HEK293T (cell line): ENCODE data around the gene OR52A1.

Experiments used
- CTCF ChIA-PET: fragments of 350-600 bp; formaldehyde crosslinking; extraction: SDS; loops from one replicate; lab custom pipeline; 2021; ENCODE audit warnings: antibody characterized with exemption, inconsistent platforms; lab: Yijun Ruan, JAX
- POLR2A ChIA-PET: fragments of 350-600 bp; formaldehyde crosslinking; extraction: SDS; loops from one replicate; lab custom pipeline; 2020; ENCODE audit warnings: antibody characterized with exemption, inconsistent platforms; lab: Yijun Ruan, JAX
- DNase-seq: peaks from one replicate; pipeline ENCODE4 v3.0.0; 2012; ENCODE audit warnings: mixed read lengths; ENCODE audit errors: extremely low spot score
- ARNT ChIP-seq: fragments of 450-650 bp; IDR thresholded peaks from 2 replicates; pipeline ENCODE4 v1.6.1; 2017; ENCODE audit warnings: mild to moderate bottlenecking
- BHLHE40 ChIP-seq: fragments of 450-650 bp; IDR thresholded peaks from 2 replicates; pipeline ENCODE4 v1.6.1; 2016; ENCODE audit warnings: mild to moderate bottlenecking, moderate library complexity, borderline replicate concordance
- CTBP1 ChIP-seq: fragments of 450-650 bp; IDR thresholded peaks from 2 replicates; pipeline ENCODE4 v1.6.1; 2016; ENCODE audit warnings: borderline replicate concordance
- ELF4 ChIP-seq: fragments of 450-650 bp; IDR thresholded peaks from 2 replicates; pipeline ENCODE4 v1.6.1; 2017; ENCODE audit warnings: antibody characterized with exemption
- FOXA1 ChIP-seq: fragments of 450-650 bp; IDR thresholded peaks from 2 replicates; pipeline ENCODE4 v1.6.1; 2016; ENCODE audit warnings: mild to moderate bottlenecking
- FOXK2 ChIP-seq: fragments of 450-650 bp; IDR thresholded peaks from 2 replicates; pipeline ENCODE4 v1.6.1; 2016; ENCODE audit warnings: mild to moderate bottlenecking
- FOXM1 ChIP-seq: fragments of 450-650 bp; IDR thresholded peaks from 2 replicates; pipeline ENCODE4 v1.6.1; 2017; ENCODE audit warnings: mild to moderate bottlenecking, borderline replicate concordance
- HDGF ChIP-seq: fragments of 450-650 bp; IDR thresholded peaks from 2 replicates; pipeline ENCODE4 v1.6.1; 2017; ENCODE audit warnings: antibody characterized with exemption, borderline replicate concordance
- L3MBTL2 ChIP-seq: fragments of 450-650 bp; conservative IDR thresholded peaks from 2 replicates; pipeline ENCODE4 v1.6.1; 2016; ENCODE audit warnings: mild to moderate bottlenecking
- LEF1 ChIP-seq: fragments of 450-650 bp; IDR thresholded peaks from 2 replicates; pipeline ENCODE4 v1.6.1; 2017; ENCODE audit warnings: mild to moderate bottlenecking, borderline replicate concordance
- NFRKB ChIP-seq: fragments of 450-650 bp; IDR thresholded peaks from 2 replicates; pipeline ENCODE4 v1.6.1; 2016; ENCODE audit warnings: mild to moderate bottlenecking, moderate library complexity
- SP1 ChIP-seq: fragments of 450-650 bp; IDR thresholded peaks from 2 replicates; pipeline ENCODE4 v1.6.1; 2017
- SUZ12 ChIP-seq: fragments of 450-650 bp; IDR thresholded peaks from 2 replicates; pipeline ENCODE4 v1.6.1; 2016; ENCODE audit warnings: mild to moderate bottlenecking
- TARDBP ChIP-seq: fragments of 450-650 bp; IDR thresholded peaks from 2 replicates; pipeline ENCODE4 v1.6.1; 2016
- ZNF384 ChIP-seq: fragments of 450-650 bp; IDR thresholded peaks from 2 replicates; pipeline ENCODE4 v1.6.1; 2016
- TF ChIP-seq, protein P1 (sequence below): fragments of 450-650 bp; IDR thresholded peaks from 2 replicates; pipeline ENCODE4 v1.6.1; 2016

OR52A1 gene

DNA sequence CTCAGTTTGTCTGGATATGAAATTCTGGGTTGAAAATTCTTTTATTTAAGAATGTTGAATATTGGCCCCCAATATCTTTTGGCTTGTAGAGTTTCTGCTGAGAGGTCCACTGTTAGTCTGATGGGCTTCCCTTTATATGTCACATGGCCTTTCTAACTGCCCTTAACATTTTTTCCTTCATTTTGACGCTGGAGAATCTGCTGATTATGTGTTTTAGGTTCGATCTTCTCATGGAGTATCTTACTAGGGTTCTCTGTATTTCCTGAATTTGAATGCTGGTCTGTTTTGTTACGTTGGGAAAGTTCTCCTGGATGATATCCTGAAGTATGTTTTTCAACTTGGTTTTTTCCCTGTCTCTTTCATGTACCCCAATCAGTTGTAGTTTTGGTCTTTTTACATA is 39.2 kb downstream of the OR52A1 start:
- TF ChIP-seq ZNF384 (no peak), L3MBTL2 (no peak), BHLHE40 (no peak), LEF1 (no peak), FOXK2 (no peak)
- TF ChIP-seq, protein P1, sequence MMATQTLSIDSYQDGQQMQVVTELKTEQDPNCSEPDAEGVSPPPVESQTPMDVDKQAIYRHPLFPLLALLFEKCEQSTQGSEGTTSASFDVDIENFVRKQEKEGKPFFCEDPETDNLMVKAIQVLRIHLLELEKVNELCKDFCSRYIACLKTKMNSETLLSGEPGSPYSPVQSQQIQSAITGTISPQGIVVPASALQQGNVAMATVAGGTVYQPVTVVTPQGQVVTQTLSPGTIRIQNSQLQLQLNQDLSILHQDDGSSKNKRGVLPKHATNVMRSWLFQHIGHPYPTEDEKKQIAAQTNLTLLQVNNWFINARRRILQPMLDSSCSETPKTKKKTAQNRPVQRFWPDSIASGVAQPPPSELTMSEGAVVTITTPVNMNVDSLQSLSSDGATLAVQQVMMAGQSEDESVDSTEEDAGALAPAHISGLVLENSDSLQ, result no peak
- POLR2A ChIA-PET, result no interaction called here
- DNase-seq, result no peak
- CTCF ChIA-PET, result no interaction called here

GRCh38 chr11:5107285-5107684 is 47.3 kb downstream of the OR52A1 start:
- POLR2A ChIA-PET, result no interaction called here
- CTCF ChIA-PET, result no interaction called here
- no peak for TF ChIP-seq SUZ12
- TF ChIP-seq FOXK2, result no peak
- TF ChIP-seq, protein P1, result no peak
- no peak for TF ChIP-seq CTBP1
- no peak for TF ChIP-seq ELF4
- no peak for TF ChIP-seq NFRKB
- no peak for TF ChIP-seq BHLHE40
- TF ChIP-seq L3MBTL2, result no peak
- no peak for TF ChIP-seq LEF1
- TF ChIP-seq HDGF, result no peak
- no peak for TF ChIP-seq ARNT
- TF ChIP-seq ZNF384, result no peak
- no peak for TF ChIP-seq FOXA1
- no peak for TF ChIP-seq SP1
- TF ChIP-seq FOXM1, result no peak
- no peak for TF ChIP-seq TARDBP
- no peak for DNase-seq

GRCh38 chr11:5103066-5103465 is 51.5 kb downstream of the OR52A1 start:
- ChIA-PET POLR2A (no interaction called here), CTCF (no interaction called here)
- TF ChIP-seq ARNT, result no peak
- DNase-seq, result no peak

GRCh38 chr11:5102246-5102645 is 52.3 kb downstream of the OR52A1 start:
- no peak for TF ChIP-seq FOXA1
- DNase-seq, result no peak
- CTCF ChIA-PET, result no interaction called here
- POLR2A ChIA-PET, result no interaction called here

DNA sequence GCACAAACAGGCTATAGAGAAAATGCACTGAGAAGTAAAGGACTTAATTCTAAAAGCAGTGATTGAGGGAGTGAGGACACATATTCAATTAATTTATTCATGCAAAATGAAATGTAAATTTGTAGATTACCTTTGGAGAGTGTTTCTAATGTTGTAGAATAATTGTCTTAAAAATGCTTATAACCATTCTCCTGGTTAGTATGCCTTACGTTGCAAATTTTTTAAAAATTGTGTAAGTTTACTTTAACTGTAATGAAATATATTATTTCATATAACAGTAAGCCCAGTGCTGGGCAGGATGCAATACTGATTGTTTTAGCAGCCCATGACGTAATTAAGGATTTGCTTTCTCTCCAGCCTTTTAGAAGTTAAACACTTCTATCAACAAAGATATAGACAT is 58.5 kb downstream of the OR52A1 start:
- ChIA-PET POLR2A (no interaction called here), CTCF (no interaction called here)
- TF ChIP-seq FOXM1, result no peak
- TF ChIP-seq L3MBTL2, result no peak
- TF ChIP-seq FOXK2, result no peak
- DNase-seq, result no peak
